Activated CD8-positive, alpha-beta memory T cell treated with anti-CD3 and anti-CD28 coated beads for 24 hours (primary cell): ENCODE measurements around the gene TLE1.
A peak's percentile ranks its signal among the peaks of the same experiment; 100 is the strongest.
"Not testable (repeated sequence)": the region's sequence is repeated elsewhere in the genome, so short reads cannot be mapped to it uniquely, and the experiment has no call there.

Experiments
- DNase-seq: peaks from one replicate; pipeline ENCODE4 v3.0.0-alpha.2; 2020

Gene TLE1

DNA sequence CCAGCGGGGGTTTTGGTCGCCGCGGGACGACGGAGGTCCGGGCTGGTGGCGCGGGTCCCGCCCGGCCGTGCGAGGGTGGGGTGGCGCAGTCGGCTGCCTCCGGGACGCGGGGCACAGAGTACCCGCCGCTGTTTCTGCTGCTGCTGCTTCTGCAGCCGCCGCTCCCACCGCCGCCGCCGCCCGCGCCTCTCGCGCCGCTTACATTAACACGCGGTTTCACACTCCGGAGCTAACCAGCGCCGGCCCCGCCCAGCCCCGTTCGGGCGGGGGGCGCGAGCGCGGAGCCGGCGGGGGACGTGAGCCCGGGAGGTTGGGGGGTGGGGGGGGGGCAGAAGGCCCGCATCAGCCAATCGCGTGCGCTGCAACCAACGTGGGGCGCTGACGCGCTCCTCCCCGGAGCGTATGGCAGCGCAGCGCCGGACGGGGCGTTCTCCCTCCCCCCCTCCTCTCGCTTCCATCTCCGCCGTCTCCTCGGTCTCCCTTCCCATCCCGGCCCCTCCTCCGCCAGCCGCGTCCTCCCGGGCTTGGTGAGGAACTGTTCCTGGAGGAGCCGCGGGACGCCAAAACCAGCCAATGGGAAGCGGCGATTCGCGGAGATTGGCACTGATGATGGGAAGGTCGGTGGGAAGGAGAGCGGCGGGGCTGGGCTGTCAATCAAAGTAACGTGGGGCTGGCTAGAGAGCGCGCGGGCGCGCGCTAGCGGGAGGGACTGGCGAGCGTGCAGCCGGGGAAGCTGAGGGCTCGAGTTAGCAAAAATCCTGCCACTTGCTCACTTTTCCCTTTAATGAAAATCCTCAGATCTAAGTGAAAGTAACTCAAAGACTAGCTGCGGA lies at the start of gene TLE1:
TSS of gene TLE1 (minus strand) at position 205 of the 833 bp plus-strand sequence. CDS start 1,307 bp downstream, outside the sequence.
- peak; percentile 91 for DNase-seq

- no peak for DNase-seq
These were observed 48.6 kb upstream of the TLE1 start for GRCh38 chr9:81737871-81738507.

DNA sequence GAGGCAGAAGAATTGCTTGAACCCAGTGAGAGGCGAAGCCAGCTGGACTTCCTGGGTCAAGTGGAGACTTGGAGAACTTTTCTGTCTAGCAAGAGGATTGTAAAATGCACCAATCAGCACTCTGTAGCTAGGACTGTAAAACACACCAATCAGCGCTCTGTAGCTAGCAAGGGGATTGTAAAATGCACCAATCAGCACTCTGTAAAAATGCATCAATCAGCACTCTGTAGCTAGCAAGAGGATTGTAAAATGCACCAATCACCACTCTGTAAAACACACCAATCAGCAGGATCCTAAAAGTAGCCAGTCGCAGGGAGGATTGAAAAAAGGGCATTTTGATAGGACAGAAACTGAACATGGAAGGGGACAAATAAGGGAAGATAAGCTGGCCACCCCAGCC lies 41.2 kb upstream of the TLE1 start:
- DNase-seq, result not testable (repeated sequence)

DNA sequence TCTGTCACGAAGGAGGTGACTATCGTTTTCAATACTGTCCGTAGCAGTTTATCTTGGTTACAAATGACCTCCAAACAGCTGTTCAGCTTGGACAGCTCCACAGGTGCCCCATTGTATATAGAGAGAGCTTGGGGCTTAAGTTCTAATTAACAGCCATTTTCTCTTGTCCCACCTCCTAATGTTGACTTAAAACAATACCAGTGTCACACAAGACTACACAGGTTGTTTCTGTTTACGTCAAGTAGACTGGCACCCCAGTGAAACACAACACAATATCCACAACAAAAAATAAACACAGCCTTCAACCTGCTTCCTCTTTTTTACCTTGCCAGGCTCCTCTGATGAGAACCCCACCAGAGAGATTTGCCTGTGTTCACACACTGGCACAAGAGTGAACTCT lies 39.8 kb upstream of the TLE1 start:
- DNase-seq, result no peak

GRCh38 chr9:81724242-81724889 lies 35.0 kb upstream of the TLE1 start:
- DNase-seq, result no peak

DNA sequence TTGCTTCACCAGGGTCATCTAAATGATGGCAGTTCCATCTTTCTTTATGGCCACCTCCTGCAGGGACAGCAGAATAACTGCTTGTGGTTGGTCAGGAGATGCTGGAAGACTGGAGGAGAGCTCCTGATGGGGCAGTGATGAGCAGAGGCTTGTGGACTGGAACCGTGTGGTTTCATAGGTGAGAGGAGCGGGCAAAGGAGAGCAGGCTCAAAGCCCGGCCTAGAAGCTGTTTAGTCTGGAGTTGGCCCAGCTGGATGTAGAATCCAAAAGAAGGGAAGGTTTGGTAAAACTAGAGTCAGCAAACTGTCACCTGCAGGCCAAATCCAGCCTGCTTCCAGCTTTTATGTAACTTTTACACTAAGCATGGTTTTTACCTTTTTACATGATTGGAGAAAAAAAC lies 32.9 kb upstream of the TLE1 start:
- DNase-seq, result no peak

GRCh38 chr9:81720450-81721086 lies 31.2 kb upstream of the TLE1 start:
- DNase-seq, result no peak

GRCh38 chr9:81719972-81720371 lies 30.6 kb upstream of the TLE1 start:
- DNase-seq, result no peak

DNA sequence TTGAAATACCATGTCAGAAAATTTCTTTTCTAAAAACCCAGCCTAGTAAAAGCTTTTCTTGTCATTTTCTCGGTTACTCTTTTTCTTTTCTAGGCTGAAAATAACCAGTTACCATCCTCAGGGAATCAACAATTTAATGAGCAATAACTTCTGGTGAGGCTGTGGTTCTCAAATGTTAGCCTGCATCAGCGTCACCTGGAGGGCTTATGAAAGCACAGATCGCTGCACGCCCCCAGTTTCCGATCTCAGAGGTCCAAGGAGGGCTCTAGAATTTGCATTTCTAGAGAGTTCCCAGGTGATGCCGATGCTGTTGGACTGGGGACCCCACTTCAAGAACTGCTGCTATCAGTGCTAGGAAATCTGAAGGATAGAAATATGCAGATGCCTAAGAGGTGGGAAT lies 28.9 kb upstream of the TLE1 start:
- DNase-seq, result no peak

GRCh38 chr9:81717747-81718077 lies 28.4 kb upstream of the TLE1 start:
- no peak for DNase-seq

DNA sequence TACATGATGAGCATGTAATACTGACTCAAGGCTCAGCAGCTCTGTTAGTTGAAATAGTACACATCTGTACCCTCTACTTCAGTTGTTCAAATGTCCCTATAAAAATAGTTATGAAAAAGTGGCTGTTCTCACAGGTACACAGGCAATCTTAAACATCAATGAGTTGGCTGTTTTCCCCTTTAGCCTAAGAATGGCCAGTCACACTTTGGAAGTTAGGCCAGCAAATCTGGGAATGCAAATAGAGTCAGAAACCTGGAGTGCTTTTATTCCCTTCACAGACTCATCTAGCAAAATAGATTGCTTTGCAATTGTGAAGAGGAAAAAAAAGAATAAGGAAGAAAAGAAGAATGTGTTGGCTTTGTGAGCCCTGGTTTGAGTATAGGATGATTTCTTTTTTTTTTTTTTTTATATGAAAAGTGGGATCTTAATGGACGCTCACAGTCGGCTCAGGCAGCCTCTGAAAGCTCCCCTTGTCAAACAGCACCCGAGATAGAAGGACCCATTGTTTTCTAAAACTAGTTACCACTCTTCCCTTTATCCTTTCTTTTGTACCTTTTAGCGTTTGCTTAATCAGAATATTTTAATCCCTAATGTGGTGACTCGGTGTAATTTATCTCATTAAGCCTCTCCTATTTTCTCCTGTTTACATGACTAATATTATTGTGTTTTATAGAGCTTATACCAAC lies 27.9 kb upstream of the TLE1 start:
- DNase-seq, result no peak

DNA sequence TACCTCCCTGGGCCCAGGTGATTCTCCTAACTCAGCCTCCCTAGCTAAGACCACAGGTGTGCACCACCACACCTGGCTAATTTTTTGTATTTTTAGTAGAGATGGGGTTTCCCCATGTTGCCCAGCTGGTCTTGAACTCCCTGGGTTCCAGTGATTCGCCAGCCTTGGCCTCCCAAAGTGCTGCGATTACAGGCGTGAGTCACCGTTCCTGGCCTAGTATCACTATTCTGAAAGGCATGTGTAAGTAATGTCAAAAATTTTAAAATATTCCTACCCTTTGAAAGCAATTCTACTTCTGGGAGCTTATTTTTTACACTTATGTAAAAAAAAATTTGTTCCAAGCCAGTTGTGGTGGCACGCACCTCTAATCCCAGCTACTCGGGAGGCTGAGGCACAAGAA lies 27.1 kb upstream of the TLE1 start:
- no peak for DNase-seq

- DNase-seq, result no peak
These were observed 16.2 kb upstream of the TLE1 start for GRCh38 chr9:81705578-81705977.

DNA sequence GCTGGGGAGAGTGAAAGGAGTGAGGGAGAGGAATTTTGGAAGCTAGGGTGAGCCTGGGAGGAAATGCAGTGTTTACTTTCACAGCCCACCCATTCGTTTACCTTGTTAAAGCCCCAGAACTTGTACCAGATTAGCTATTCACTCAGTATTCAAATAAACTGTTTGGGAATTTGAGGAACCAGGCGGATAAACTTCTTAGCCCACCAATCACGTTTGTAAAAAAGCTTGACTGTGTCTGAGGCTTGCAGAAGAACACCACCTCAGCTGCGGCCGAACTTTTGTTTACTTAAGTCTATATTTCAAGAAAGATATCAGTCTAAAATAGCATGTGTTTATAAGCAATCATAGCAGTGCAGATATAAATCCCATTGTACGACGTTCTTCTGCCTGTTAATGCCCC lies 5.2 kb upstream of the TLE1 start:
- no peak for DNase-seq

GRCh38 chr9:81693671-81694378 lies 4.5 kb upstream of the TLE1 start:
- no peak for DNase-seq

GRCh38 chr9:81690251-81690851 lies 1.0 kb upstream of the TLE1 start:
- DNase-seq, result no peak

- not testable (repeated sequence) for DNase-seq
These were observed 329 bp downstream of the TLE1 start for GRCh38 chr9:81689093-81689342.

GRCh38 chr9:81688262-81689092 lies 870 bp downstream of the TLE1 start:
- peak; percentile 70 for DNase-seq

DNA sequence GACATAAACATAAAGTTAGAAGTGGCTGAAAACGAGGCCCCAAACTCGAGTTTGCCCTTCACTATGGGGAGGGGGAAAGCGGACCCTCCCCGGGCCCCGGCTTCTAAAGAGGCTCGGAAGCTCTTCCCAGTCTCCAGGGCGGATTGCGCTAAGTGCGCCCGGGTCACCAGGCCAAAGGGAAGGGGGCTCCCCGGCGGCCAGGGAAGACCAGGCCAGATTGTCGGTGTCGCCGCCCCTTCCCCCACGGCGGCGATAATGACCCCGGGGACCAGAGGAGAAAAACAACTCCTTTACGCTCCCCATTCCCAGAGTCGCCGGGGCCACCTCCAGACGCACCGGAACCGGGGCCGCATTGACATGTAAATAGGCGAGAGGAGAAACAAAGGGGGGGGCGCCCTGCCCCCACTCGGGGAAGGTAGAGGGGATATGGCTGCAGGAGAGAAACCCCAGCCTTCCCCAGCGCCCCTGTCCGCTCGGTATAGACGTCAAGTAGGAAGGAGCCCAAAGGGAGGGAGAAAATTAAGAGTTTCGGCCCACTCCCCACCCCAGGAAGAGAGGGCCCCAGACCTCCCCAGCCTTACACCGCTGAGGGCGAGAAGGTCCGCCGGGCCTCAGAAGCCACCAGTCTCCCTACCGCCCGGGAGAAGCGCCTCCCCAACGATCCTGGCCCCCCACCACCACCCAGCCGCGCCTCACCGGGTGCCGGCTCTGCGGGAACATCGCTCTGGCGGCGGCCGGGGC lies 1.7 kb downstream of the TLE1 start:
- peak; percentile 59 for DNase-seq
